NCI-H146 treated with DMSO at 0.1 percent for 48 hours (cell line): ENCODE measurements around the gene GNG12.
"Not testable (repeated sequence)": the region's sequence is repeated elsewhere in the genome, so short reads cannot be mapped to it uniquely, and the experiment has no call there.

ENCODE experiments used
- DNase-seq: peaks from one replicate; lab custom pipeline; 2025; ENCODE audit not compliant: unreplicated experiment; lab: John Stamatoyannopoulos, UW

GNG12 gene

GRCh38 chr1:67665307-67665706, 168.0 kb downstream of the GNG12 start:
- not testable (repeated sequence) for DNase-seq

- DNase-seq: peak; percentile 73
Measured at GRCh38 chr1:67664048-67664447, 169.2 kb downstream of the GNG12 start.

GRCh38 chr1:67662884-67663283, 170.4 kb downstream of the GNG12 start:
- DNase-seq: no peak

- no peak for DNase-seq
Measured at GRCh38 chr1:67659229-67659628, 174.0 kb downstream of the GNG12 start.

GRCh38 chr1:67657152-67657551, 176.1 kb downstream of the GNG12 start:
- DNase-seq: not testable (repeated sequence)

GRCh38 chr1:67655581-67655980, 177.7 kb downstream of the GNG12 start:
- DNase-seq: no peak

GRCh38 chr1:67653304-67653703, 180.0 kb downstream of the GNG12 start:
- DNase-seq: no peak

- DNase-seq: no peak
Measured at GRCh38 chr1:67652800-67653199, 180.5 kb downstream of the GNG12 start.
